HepG2 (cell line): ENCODE data around the gene AZU1. TPM values are rescaled to one million over a fixed set of nuclear protein-coding genes. Genes with fewer than 3 reads are reported as not detected.

Source experiments
- CCDC6 ChIP-seq: sonication (generic); formaldehyde crosslinking; IDR thresholded peaks from 2 replicates; pipeline ENCODE4 v1.8.1; 2022; ENCODE audit warnings: mild to moderate bottlenecking, missing genetic modification reagents, moderate library complexity
- DR1 ChIP-seq: sonication (generic); formaldehyde crosslinking; IDR thresholded peaks from 2 replicates; pipeline ENCODE4 v1.8.0; 2021; ENCODE audit warnings: mild to moderate bottlenecking, missing genetic modification reagents, inconsistent platforms
- MED8 ChIP-seq: sonication (generic); formaldehyde crosslinking; IDR thresholded peaks from 2 replicates; pipeline ENCODE4 v1.8.1; 2023; ENCODE audit warnings: mild to moderate bottlenecking, missing genetic modification reagents; ENCODE audit not compliant: insufficient replicate concordance
- MIER3 ChIP-seq: IDR thresholded peaks from 2 replicates; pipeline ENCODE4 v1.6.1; 2016; ENCODE audit warnings: missing compliant biosample characterization, borderline replicate concordance
- RCOR2 ChIP-seq: IDR thresholded peaks from 2 replicates; pipeline ENCODE4 v1.6.1; 2016; ENCODE audit warnings: missing biosample characterization, missing genetic modification reagents
- SAP130 ChIP-seq: IDR thresholded peaks from 2 replicates; pipeline ENCODE4 v1.6.1; 2016; ENCODE audit warnings: low read depth
- YEATS2 ChIP-seq: sonication (generic); formaldehyde crosslinking; IDR thresholded peaks from 2 replicates; pipeline ENCODE4 v1.4.0; 2020; ENCODE audit warnings: missing genetic modification reagents, borderline replicate concordance
- ZBTB20 ChIP-seq: sonication (generic); formaldehyde crosslinking; IDR thresholded peaks from 2 replicates; pipeline ENCODE4 v1.8.1; 2023; ENCODE audit warnings: missing genetic modification reagents, low read depth, mild to moderate bottlenecking, borderline replicate concordance
- ZNF205 ChIP-seq: IDR thresholded peaks from 2 replicates; pipeline ENCODE4 v1.6.1; 2018; ENCODE audit warnings: missing biosample characterization, missing genetic modification reagents
- ZNF274 ChIP-seq: sonication (generic); formaldehyde crosslinking; IDR thresholded peaks from 2 replicates; pipeline ENCODE4 v1.5.1; 2020; ENCODE audit warnings: mild to moderate bottlenecking, missing genetic modification reagents
- ZNF407 ChIP-seq: sonication (generic); formaldehyde crosslinking; IDR thresholded peaks from one replicate; pipeline ENCODE4 v1.5.1; 2020; ENCODE audit warnings: mild to moderate bottlenecking, missing genetic modification reagents; ENCODE audit errors: not compliant biosample characterization
- ZNF547 ChIP-seq: sonication (generic); formaldehyde crosslinking; IDR thresholded peaks from 2 replicates; pipeline ENCODE4 v1.5.1; 2020; ENCODE audit warnings: mild to moderate bottlenecking, missing genetic modification reagents
- ZNF629 ChIP-seq: sonication (generic); formaldehyde crosslinking; conservative IDR thresholded peaks from 2 replicates; pipeline ENCODE4 v1.5.0; 2020; ENCODE audit warnings: missing genetic modification reagents
- polyA plus RNA-seq, 8 experiments: library from polyadenylated mRNA; depleted of rRNA in 3 of 8; stranded (reverse) in 7 of 8; unstranded in 1 of 8; fragments of >200 nt; fragmentation: Illumina TruSeq in 4 of 8; extraction: Trizol in 4 of 8; gene quantifications; 2 replicates each; pipeline versions ENCODE4 v1.2.1 to v1.2.3, GENCODE V29; 2011 to 2016; ENCODE audit warnings: low read depth in 4 of 8, missing spikeins in 1 of 8, mixed read lengths in 1 of 8; ENCODE audit not compliant: insufficient read depth in 1 of 8
- total RNA-seq, 5 experiments: library from RNA; depleted of rRNA; stranded (reverse); fragments of >200 nt; fragmentation: Illumina TruSeq; extraction: Trizol; gene quantifications; 2 replicates each; pipeline ENCODE4 v1.2.3, GENCODE V29; 2016; ENCODE audit warnings: low read depth in 1 of 5
- TF ChIP-seq, protein P1 (sequence below): IDR thresholded peaks from 2 replicates; pipeline ENCODE4 v1.6.1; 2016; ENCODE audit warnings: mild to moderate bottlenecking
- TF ChIP-seq, protein P2 (sequence below), 2 experiments: IDR thresholded peaks; 2 replicates each; pipeline ENCODE4 v1.6.1; 2011 to 2012; ENCODE audit warnings: low read length in 2 of 2, borderline replicate concordance in 1 of 2, low read depth in 1 of 2, mild to moderate bottlenecking in 1 of 2, moderate library complexity in 1 of 2

Gene AZU1
- total and polyA plus RNA-seq, 2 of the 13 experiments (the other 11 are each of a cell fraction or from before 2014, with no cell fraction given), result not detected

- TF ChIP-seq ZNF407 (CRISPR knock-in tag) (no peak), MIER3 (0 out of 2 replicates have a peak, but pooled peaks have one; percentile 57), SAP130 (CRISPR knock-in tag) (peak; percentile 93), YEATS2 (peak; percentile 78; the same call in 1 of the 2 replicates), CCDC6 (CRISPR knock-in tag) (peak; percentile 86; the same call in 1 of the 2 replicates), ZBTB20 (peak; percentile 49; the same call in 1 of the 2 replicates), ZNF205 (CRISPR knock-in tag) (0 out of 2 replicates have a peak, but pooled peaks have one; percentile 47), ZNF274 (peak; percentile 89), MED8 (CRISPR knock-in tag) (peak; percentile 32), ZNF547 (CRISPR knock-in tag) (peak; percentile 62), RCOR2 (CRISPR knock-in tag) (peak; percentile 68; the same call in 1 of the 2 replicates), ZNF629 (peak; percentile 34; the same call in 1 of the 2 replicates), DR1 (CRISPR knock-in tag) (0 out of 2 replicates have a peak, but pooled peaks have one; percentile 41)
- TF ChIP-seq, protein P1, sequence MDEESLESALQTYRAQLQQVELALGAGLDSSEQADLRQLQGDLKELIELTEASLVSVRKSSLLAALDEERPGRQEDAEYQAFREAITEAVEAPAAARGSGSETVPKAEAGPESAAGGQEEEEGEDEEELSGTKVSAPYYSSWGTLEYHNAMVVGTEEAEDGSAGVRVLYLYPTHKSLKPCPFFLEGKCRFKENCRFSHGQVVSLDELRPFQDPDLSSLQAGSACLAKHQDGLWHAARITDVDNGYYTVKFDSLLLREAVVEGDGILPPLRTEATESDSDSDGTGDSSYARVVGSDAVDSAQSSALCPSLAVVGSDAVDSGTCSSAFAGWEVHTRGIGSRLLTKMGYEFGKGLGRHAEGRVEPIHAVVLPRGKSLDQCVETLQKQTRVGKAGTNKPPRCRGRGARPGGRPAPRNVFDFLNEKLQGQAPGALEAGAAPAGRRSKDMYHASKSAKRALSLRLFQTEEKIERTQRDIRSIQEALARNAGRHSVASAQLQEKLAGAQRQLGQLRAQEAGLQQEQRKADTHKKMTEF, result peak; percentile 85
- TF ChIP-seq, protein P2, sequence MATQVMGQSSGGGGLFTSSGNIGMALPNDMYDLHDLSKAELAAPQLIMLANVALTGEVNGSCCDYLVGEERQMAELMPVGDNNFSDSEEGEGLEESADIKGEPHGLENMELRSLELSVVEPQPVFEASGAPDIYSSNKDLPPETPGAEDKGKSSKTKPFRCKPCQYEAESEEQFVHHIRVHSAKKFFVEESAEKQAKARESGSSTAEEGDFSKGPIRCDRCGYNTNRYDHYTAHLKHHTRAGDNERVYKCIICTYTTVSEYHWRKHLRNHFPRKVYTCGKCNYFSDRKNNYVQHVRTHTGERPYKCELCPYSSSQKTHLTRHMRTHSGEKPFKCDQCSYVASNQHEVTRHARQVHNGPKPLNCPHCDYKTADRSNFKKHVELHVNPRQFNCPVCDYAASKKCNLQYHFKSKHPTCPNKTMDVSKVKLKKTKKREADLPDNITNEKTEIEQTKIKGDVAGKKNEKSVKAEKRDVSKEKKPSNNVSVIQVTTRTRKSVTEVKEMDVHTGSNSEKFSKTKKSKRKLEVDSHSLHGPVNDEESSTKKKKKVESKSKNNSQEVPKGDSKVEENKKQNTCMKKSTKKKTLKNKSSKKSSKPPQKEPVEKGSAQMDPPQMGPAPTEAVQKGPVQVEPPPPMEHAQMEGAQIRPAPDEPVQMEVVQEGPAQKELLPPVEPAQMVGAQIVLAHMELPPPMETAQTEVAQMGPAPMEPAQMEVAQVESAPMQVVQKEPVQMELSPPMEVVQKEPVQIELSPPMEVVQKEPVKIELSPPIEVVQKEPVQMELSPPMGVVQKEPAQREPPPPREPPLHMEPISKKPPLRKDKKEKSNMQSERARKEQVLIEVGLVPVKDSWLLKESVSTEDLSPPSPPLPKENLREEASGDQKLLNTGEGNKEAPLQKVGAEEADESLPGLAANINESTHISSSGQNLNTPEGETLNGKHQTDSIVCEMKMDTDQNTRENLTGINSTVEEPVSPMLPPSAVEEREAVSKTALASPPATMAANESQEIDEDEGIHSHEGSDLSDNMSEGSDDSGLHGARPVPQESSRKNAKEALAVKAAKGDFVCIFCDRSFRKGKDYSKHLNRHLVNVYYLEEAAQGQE (IDR thresholded peaks at IDR 0.05; ENCODE audit: borderline replicate concordance in 1 of 2, low read depth in 1 of 2, low read length in 2 of 2), result no peak
Measured at GRCh38 chr19:778910-779653, 48.6 kb upstream of the AZU1 start (continued).
